Vagina (tissue), 2 donors: ENCODE data around the gene BNC2.

Experiments used
- CTCF ChIP-seq, 3 experiments: fragments of 450-650 bp in 2 of 3; fragments of 200-600 bp in 1 of 3; sonication (generic) in 1 of 3; IDR thresholded peaks; one replicate each; pipeline ENCODE4 v1.5.1; 2017 to 2019; ENCODE audit warnings: antibody characterized with exemption in 3 of 3, mild to moderate bottlenecking in 2 of 3, moderate library complexity in 2 of 3
- POLR2A ChIP-seq, 2 donors: fragments of 450-650 bp; IDR thresholded peaks; one replicate each; pipeline ENCODE4 v1.6.1; 2017; ENCODE audit warnings: antibody characterized with exemption in 2 of 2, mild to moderate bottlenecking in 2 of 2, moderate library complexity in 2 of 2
- POLR2AphosphoS5 ChIP-seq, 2 donors: sonication (generic); formaldehyde crosslinking; IDR thresholded peaks; one replicate each; pipeline ENCODE4 v1.9.0; 2017; ENCODE audit warnings: antibody characterized with exemption in 2 of 2, mild to moderate bottlenecking in 2 of 2, low read depth in 1 of 2; ENCODE audit not compliant: insufficient read depth in 1 of 2

GRCh38 chr9:16767366-16767765, 103.1 kb downstream of the BNC2 start:
- TF ChIP-seq POLR2AphosphoS5 (IDR thresholded peaks at IDR 0.05; ENCODE audit: insufficient read depth in 1 of 2, low read depth in 1 of 2) = no peak
- no peak for TF ChIP-seq CTCF (IDR thresholded peaks at IDR 0.05)
- TF ChIP-seq POLR2A (IDR thresholded peaks at IDR 0.05) = no peak
